PC-3 (cell line): ENCODE data around the gene BRWD1. TPM values are rescaled to one million over a fixed set of nuclear protein-coding genes. Genes with fewer than 3 reads are reported as not detected.
A peak's percentile ranks its signal among the peaks of the same experiment; 100 is the strongest.

Source experiments
- ATAC-seq: fragments of 200-7000 bp; cut with Tn5 transposase; 2 replicates; pipeline ENCODE4 v1.9.1; 2020; ENCODE audit warnings: mild to moderate bottlenecking, moderate library complexity
- BruUV-seq: library from RNA; stranded (reverse); fragments of 400-500 nt; replicated peaks from 2 replicates; lab custom pipeline; 2021; lab: Mats Ljungman, UMichigan
- CTCF ChIA-PET: fragments of 300-600 bp; sonication (Branson Sonifier 250); formaldehyde crosslinking; loops from one replicate; lab custom pipeline; 2022; ENCODE audit warnings: antibody characterized with exemption; lab: Charles Lee
- POLR2A ChIA-PET: fragments of 300-600 bp; sonication (Branson Sonifier 250); formaldehyde crosslinking; loops from one replicate; lab custom pipeline; 2022; ENCODE audit warnings: antibody characterized with exemption; ENCODE audit not compliant: unreplicated experiment; lab: Charles Lee
- DNase-seq: peaks from one replicate; pipeline ENCODE4 v3.0.0-alpha.2; 2015
- H2AFZ ChIP-seq: fragments of 300-600 bp; sonication (generic); 2 replicates; pipeline ENCODE4 v1.6.0; 2016; ENCODE audit warnings: antibody characterized with exemption, low read length
- H3F3A ChIP-seq: fragments of 300-600 bp; sonication (generic); one replicate; pipeline ENCODE4 v1.6.0; 2017; ENCODE audit warnings: antibody characterized with exemption, low read length, control low read depth, mild to moderate bottlenecking; ENCODE audit not compliant: unreplicated experiment
- H3K27ac ChIP-seq: fragments of 300-600 bp; sonication (generic); 2 replicates; pipeline ENCODE4 v1.5.1; 2016; ENCODE audit warnings: mild to moderate bottlenecking, low read length
- H3K27me3 ChIP-seq: fragments of 300-600 bp; sonication (generic); 2 replicates; pipeline ENCODE4 v1.6.1; 2016; ENCODE audit warnings: low read length, mixed read lengths
- H3K36me3 ChIP-seq: fragments of 300-600 bp; sonication (generic); 2 replicates; pipeline ENCODE4 v1.6.1; 2016; ENCODE audit warnings: low read depth, mixed run types, low read length, mixed read lengths
- H3K4me1 ChIP-seq: fragments of 300-600 bp; sonication (generic); 2 replicates; pipeline ENCODE4 v1.5.1; 2016; ENCODE audit warnings: low read length; ENCODE audit not compliant: insufficient read depth
- H3K4me2 ChIP-seq: fragments of 300-600 bp; sonication (generic); 2 replicates; pipeline ENCODE4 v1.6.0; 2016; ENCODE audit warnings: low read length
- H3K4me3 ChIP-seq: fragments of 300-600 bp; sonication (generic); 2 replicates; pipeline ENCODE4 v1.5.1; 2016; ENCODE audit warnings: mild to moderate bottlenecking, low read length, mixed read lengths
- H3K79me2 ChIP-seq: fragments of 300-600 bp; sonication (generic); 2 replicates; pipeline ENCODE4 v1.6.1; 2017; ENCODE audit warnings: low read length, mixed read lengths
- H3K9ac ChIP-seq: fragments of 300-600 bp; sonication (generic); 2 replicates; pipeline ENCODE4 v1.6.0; 2016; ENCODE audit warnings: mild to moderate bottlenecking, low read length
- H3K9me2 ChIP-seq: fragments of 300-600 bp; sonication (generic); replicated peaks from 2 replicates; pipeline ENCODE4 v1.6.1; 2016; ENCODE audit warnings: mixed run types, low read length, mixed read lengths
- H3K9me3 ChIP-seq: fragments of 300-600 bp; sonication (generic); 2 replicates; pipeline ENCODE4 v1.6.1; 2016; ENCODE audit warnings: low read length, mixed read lengths
- H4K20me1 ChIP-seq: fragments of 300-600 bp; sonication (generic); 2 replicates; pipeline ENCODE4 v1.6.1; 2016; ENCODE audit warnings: low read length, mixed read lengths
- EZH2 ChIP-seq: fragments of 300-600 bp; sonication (generic); IDR thresholded peaks from one replicate; pipeline ENCODE4 v1.6.1; 2017; ENCODE audit warnings: antibody characterized with exemption, mild to moderate bottlenecking, low read length; ENCODE audit not compliant: unreplicated experiment
- EZH2phosphoT487 ChIP-seq: fragments of 300-600 bp; sonication (generic); IDR thresholded peaks from 2 replicates; pipeline ENCODE4 v1.6.1; 2018; ENCODE audit warnings: mild to moderate bottlenecking, antibody characterized with exemption, low read length, borderline replicate concordance
- intact Hi-C: fragments of 100-400 bp; cut with micrococcal nuclease; formaldehyde crosslinking; loops from 2 replicates; pipeline ENCODE4 v1.9.0; 2023
- total RNA-seq: library from RNA; depleted of rRNA; stranded (reverse); fragments of >200 nt; gene quantifications from 2 replicates; pipeline ENCODE4 v1.2.3, GENCODE V29; 2014
- TF ChIP-seq, protein P1 (sequence below): fragments of 300-600 bp; sonication (generic); conservative IDR thresholded peaks from 2 replicates; pipeline ENCODE4 v1.5.1; 2017; ENCODE audit warnings: antibody characterized with exemption, low read depth, mild to moderate bottlenecking, low read length

Gene BRWD1
- total RNA-seq, 1 experiment from 2014 or later: 29.3 TPM

DNA sequence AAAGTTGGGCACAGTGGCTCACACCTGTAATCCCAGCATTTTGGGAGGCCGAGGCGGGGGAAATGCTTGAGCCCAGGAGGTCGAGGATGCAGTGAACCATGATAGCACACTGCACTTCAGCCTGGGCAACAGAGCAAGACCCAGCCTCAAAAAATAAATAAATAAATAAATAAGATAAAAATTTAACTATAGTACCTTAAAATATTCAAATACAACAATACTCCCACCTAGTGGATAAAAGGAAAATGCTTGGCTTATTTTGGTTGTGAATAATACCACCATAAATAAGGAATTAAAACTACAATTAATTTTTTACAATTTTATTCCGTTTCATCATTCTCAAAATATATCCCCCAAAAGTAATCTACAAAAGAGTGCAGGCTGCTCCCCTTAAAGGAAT is 138.3 kb downstream of the BRWD1 start:
- intact Hi-C loops: loop anchor here (1.0 kb wide), 1 partner anchor 670 kb away; no protein-coding TSS in a partner anchor
- CTCF ChIA-PET: interaction anchor here (0.6 kb wide), 1 partner anchor 1463 kb away, joined by 3 read pairs; no protein-coding TSS in a partner anchor
- H3K9me3 ChIP-seq: no peaks in the 10 kb centered on the region
- no peak overlapping the region for H3K27ac ChIP-seq
- TF ChIP-seq EZH2: no peak
- TF ChIP-seq, protein P1, sequence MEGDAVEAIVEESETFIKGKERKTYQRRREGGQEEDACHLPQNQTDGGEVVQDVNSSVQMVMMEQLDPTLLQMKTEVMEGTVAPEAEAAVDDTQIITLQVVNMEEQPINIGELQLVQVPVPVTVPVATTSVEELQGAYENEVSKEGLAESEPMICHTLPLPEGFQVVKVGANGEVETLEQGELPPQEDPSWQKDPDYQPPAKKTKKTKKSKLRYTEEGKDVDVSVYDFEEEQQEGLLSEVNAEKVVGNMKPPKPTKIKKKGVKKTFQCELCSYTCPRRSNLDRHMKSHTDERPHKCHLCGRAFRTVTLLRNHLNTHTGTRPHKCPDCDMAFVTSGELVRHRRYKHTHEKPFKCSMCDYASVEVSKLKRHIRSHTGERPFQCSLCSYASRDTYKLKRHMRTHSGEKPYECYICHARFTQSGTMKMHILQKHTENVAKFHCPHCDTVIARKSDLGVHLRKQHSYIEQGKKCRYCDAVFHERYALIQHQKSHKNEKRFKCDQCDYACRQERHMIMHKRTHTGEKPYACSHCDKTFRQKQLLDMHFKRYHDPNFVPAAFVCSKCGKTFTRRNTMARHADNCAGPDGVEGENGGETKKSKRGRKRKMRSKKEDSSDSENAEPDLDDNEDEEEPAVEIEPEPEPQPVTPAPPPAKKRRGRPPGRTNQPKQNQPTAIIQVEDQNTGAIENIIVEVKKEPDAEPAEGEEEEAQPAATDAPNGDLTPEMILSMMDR: peak; percentile 45
- peaks cover 11% of the 10 kb centered on the region for H3K79me2 ChIP-seq
- peaks cover 43% of the 10 kb centered on the region for H3K36me3 ChIP-seq
- no peak overlapping the region for H3K4me3 ChIP-seq
- no peaks in the 10 kb centered on the region for H3K9me2 ChIP-seq
- H4K20me1 ChIP-seq: peaks cover 6% of the 10 kb centered on the region
- H3K4me2 ChIP-seq: no peak overlapping the region
- DNase-seq (peak; percentile 63), ATAC-seq (no peak)
- no peaks in the 10 kb centered on the region for H3K4me1 ChIP-seq
- no peak overlapping the region for H2AFZ ChIP-seq
- no peak overlapping the region for H3K9ac ChIP-seq
- BruUV-seq: no TSS peak
- H3K27me3 ChIP-seq: no peaks in the 10 kb centered on the region
- H3F3A ChIP-seq: no peaks in the 10 kb centered on the region
- POLR2A ChIA-PET: interaction anchor here (0.5 kb wide), 1 partner anchor 1869 kb away, joined by 3 read pairs; no protein-coding TSS in a partner anchor

DNA sequence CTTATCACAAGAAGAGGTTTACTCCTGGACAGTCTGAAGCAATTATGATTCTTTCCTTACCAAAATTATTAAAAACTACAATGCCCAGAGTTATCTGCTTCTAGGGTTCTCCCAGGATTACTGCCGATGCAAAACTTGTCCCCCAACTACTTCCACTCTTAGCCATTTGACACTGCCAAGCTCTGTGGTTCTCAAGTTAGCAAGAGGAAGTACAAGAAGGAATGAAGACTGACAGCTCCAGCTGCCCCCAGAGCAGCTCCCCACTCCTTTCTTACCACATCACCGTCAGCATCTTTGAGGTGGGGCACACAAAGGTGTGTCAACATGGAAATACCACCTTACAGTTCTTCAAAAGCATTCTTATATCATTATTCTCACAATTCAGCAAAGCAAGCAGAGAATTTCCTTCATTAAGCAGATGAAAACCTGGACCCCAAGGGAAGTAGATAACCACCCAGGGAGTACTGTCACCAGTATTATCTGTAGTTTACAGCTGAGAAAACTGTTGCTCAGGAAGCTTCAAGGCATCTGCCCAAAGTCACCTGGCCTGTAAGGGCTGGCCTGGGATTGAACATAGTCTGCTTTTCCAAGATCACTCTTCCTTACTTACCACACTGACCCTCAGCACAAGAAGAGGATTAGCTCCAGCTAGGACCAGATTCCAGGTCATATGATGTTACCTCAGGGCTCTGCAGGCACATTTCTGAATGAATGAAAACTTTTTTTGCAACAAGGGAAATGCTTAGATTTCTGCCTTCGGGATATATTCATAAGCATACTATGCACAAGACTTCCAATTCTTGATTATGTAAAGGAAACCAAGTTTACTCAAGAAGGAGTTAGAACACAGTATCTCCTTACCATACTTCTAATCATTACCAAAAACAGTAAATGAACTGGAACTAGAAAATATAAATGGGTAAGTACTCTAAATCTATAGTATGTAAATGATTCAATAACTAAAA is 139.4 kb downstream of the BRWD1 start:
- TF ChIP-seq EZH2phosphoT487 (no peak), EZH2 (no peak)
- TF ChIP-seq, protein P1: no peak
- CTCF ChIA-PET: interaction anchor here (0.6 kb wide), 1 partner anchor 1462 kb away, joined by 3 read pairs; no protein-coding TSS in a partner anchor
- no peak overlapping the region for H3K27ac ChIP-seq
- H3F3A ChIP-seq: no peaks in the 10 kb centered on the region
- no peak for ATAC-seq
- POLR2A ChIA-PET: interaction anchor here (0.5 kb wide), 1 partner anchor 1870 kb away, joined by 3 read pairs; no protein-coding TSS in a partner anchor
- H2AFZ ChIP-seq: no peak overlapping the region
- 0 out of 2 replicates have a peak, but pooled peaks cover 3% of the 10 kb centered on the region for H4K20me1 ChIP-seq
- intact Hi-C loops: no loop called here
- H3K36me3 ChIP-seq: peaks cover 32% of the 10 kb centered on the region
- H3K9me3 ChIP-seq: no peaks in the 10 kb centered on the region
- BruUV-seq: no TSS peak
- H3K4me1 ChIP-seq: no peaks in the 10 kb centered on the region
- H3K79me2 ChIP-seq: no peaks in the 10 kb centered on the region; the same call in 1 of the 2 replicates
- H3K27me3 ChIP-seq: no peaks in the 10 kb centered on the region
- no peak overlapping the region for H3K4me3 ChIP-seq
- no peak overlapping the region for H3K4me2 ChIP-seq
- H3K9ac ChIP-seq: no peak overlapping the region
- H3K9me2 ChIP-seq: no peaks in the 10 kb centered on the region
- DNase-seq: no peak
